Neuron (in vitro differentiated cells): ENCODE measurements around the gene SSX4B.
"Not testable (repeated sequence)": the region's sequence is repeated elsewhere in the genome, so short reads cannot be mapped to it uniquely, and the experiment has no call there.

Experiments
- H2AFZ ChIP-seq: one replicate; pipeline ENCODE4 v1.6.1; 2013; ENCODE audit warnings: low read depth, mild to moderate bottlenecking, inconsistent platforms, low read length, moderate library complexity
- H3K27me3 ChIP-seq: one replicate; pipeline ENCODE4 v1.6.1; 2013; ENCODE audit warnings: low read length; ENCODE audit not compliant: insufficient read depth
- H3K36me3 ChIP-seq: one replicate; pipeline ENCODE4 v1.6.1; 2013; ENCODE audit warnings: low read length; ENCODE audit not compliant: insufficient read depth
- H3K4me1 ChIP-seq: one replicate; pipeline ENCODE4 v1.6.1; 2013; ENCODE audit warnings: low read length; ENCODE audit not compliant: insufficient read depth
- H3K4me3 ChIP-seq: 2 replicates; pipeline ENCODE4 v1.5.1; 2013; ENCODE audit warnings: mild to moderate bottlenecking, low read length, moderate library complexity
- H3K9me3 ChIP-seq: one replicate; pipeline ENCODE4 v1.6.1; 2013; ENCODE audit warnings: low read length

Gene SSX4B

DNA sequence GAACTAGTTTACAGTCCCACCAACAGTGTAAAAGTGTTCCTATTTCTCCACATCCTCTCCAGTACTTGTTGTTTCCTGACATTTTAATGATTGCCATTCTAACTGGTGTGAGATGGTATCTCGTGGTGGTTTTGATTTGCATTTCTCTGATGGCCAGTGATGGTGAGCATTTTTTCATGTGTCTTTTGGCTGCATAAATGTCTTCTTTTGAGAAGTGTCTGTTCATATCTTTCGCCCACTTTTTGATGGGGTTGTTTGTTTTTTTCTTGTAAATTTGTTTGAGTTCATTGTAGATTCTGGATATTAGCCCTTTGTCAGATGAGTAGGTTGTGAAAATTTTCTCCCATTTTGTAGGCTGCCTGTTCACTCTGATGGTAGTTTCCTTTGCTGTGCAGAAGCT, 14.8 kb downstream of the SSX4B start:
- not testable (repeated sequence) for H3K27me3 ChIP-seq, H2AFZ ChIP-seq, H3K4me1 ChIP-seq, H3K4me3 ChIP-seq, H3K36me3 ChIP-seq, H3K9me3 ChIP-seq

- H3K27me3 ChIP-seq, H3K4me3 ChIP-seq, H3K9me3 ChIP-seq: not testable (repeated sequence)
These were observed 28.5 kb downstream of the SSX4B start, which contains the start of gene SSX4 for GRCh38 chrX:48383239-48383638. Gene SSX4, plus strand, starts transcription at chrX:48383539. Its CDS starts 515 bp downstream, at chrX:48384054.

GRCh38 chrX:48370408-48370807, 41.4 kb downstream of the SSX4B start:
- H2AFZ ChIP-seq, H3K36me3 ChIP-seq, H3K27me3 ChIP-seq, H3K4me3 ChIP-seq, H3K4me1 ChIP-seq, H3K9me3 ChIP-seq: not testable (repeated sequence)

More at GRCh38 chrX:48383239-48383638, 28.5 kb downstream of the SSX4B start, which contains the start of gene SSX4:
- not testable (repeated sequence) for H2AFZ ChIP-seq, H3K36me3 ChIP-seq, H3K4me1 ChIP-seq

GRCh38 chrX:48367717-48368408, 43.9 kb downstream of the SSX4B start:
- H2AFZ ChIP-seq, H3K36me3 ChIP-seq, H3K9me3 ChIP-seq, H3K4me3 ChIP-seq, H3K4me1 ChIP-seq, H3K27me3 ChIP-seq: not testable (repeated sequence)

- H3K27me3 ChIP-seq, H3K4me3 ChIP-seq, H3K9me3 ChIP-seq, H3K36me3 ChIP-seq, H2AFZ ChIP-seq, H3K4me1 ChIP-seq: not testable (repeated sequence)
These were observed 52.5 kb downstream of the SSX4B start for GRCh38 chrX:48359281-48359680.

DNA sequence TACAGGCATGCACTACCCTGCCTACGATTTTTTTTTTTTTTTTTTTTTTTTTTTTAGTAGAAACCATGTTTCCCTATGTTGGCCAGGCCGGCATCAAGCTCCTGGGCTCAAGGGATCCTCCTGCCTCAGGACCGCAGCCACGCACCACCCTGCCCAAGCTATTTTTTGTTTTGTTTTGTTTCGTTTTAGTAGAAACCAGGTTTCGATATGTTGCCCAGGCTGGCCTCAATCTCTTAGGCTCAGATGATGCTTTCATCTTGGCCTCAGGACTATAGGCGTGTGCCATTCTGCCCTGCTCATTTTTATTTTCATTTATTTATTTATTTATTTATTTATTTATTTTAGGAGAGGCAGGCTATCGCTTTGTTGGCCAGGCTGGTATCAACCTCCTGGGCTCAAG, 54.1 kb downstream of the SSX4B start:
- Histone ChIP-seq H3K4me1 (no peaks in the 10 kb centered on the region), H3K27me3 (peaks cover 4% of the 10 kb centered on the region), H3K36me3 (no peaks in the 10 kb centered on the region), H3K9me3 (no peaks in the 10 kb centered on the region), H3K4me3 (no peak overlapping the region), H2AFZ (no peak overlapping the region)

- H2AFZ ChIP-seq, H3K4me1 ChIP-seq, H3K36me3 ChIP-seq: not testable (repeated sequence)
These were observed 55.3 kb downstream of the SSX4B start, which contains the start of gene SSX3 for GRCh38 chrX:48356315-48357094. Gene SSX3, minus strand, starts transcription at chrX:48356703. Its CDS starts 1,454 bp downstream, at chrX:48355249.

More at GRCh38 chrX:48356315-48357094, 55.3 kb downstream of the SSX4B start, which contains the start of gene SSX3:
- not testable (repeated sequence) for H3K4me3 ChIP-seq, H3K9me3 ChIP-seq, H3K27me3 ChIP-seq
